GM23248 (cell line): ENCODE results near the gene PAPPA2.

Source experiments
- EZH2 ChIP-seq: fragments of 200-600 bp; sonication (generic); IDR thresholded peaks from 2 replicates; pipeline ENCODE4 v1.6.1; 2018; ENCODE audit warnings: antibody characterized with exemption, mild to moderate bottlenecking; ENCODE audit not compliant: insufficient read depth, poor library complexity, severe bottlenecking
- EZH2phosphoT487 ChIP-seq: fragments of 200-600 bp; sonication (generic); IDR thresholded peaks from 2 replicates; pipeline ENCODE4 v1.6.1; 2018; ENCODE audit warnings: antibody characterized with exemption, moderate library complexity, mild to moderate bottlenecking, low read depth; ENCODE audit not compliant: insufficient read depth

DNA sequence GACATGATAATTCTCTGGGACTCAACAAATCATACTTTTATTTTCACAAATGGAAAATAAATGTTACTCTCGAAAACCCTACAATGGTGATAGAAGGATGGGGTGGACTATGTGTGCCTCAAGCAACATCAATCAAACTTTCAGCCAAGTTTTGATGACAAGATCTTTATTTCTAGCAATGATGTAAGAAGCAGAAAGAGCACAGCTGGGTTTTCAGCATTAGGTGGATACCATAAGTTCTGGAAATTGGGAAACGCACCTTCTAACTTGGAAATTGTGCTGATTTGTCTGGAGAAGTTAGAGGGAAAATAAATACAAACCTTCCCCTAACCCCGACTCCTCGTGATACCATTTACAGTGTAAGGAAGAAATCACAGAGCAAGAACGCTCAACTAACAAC lies 320.3 kb downstream of the PAPPA2 start:
- no peak for TF ChIP-seq EZH2
- TF ChIP-seq EZH2phosphoT487 = no peak
